Activated CD8-positive, alpha-beta memory T cell treated with anti-CD3 and anti-CD28 coated beads, Interleukin-2, amount 50 U/mL, for 24 hours (primary cell): ENCODE data around the gene KIF25.

Experiments used
- DNase-seq: peaks from one replicate; pipeline ENCODE4 v3.0.0-alpha.2; 2020; ENCODE audit errors: extremely low read depth

Gene KIF25

GRCh38 chr6:168016721-168017525 lies 19.5 kb downstream of the KIF25 start:
- DNase-seq: no peak

- DNase-seq: no peak
These were observed 20.2 kb downstream of the KIF25 start for GRCh38 chr6:168017629-168018028.

- no peak for DNase-seq
These were observed 21.2 kb downstream of the KIF25 start for GRCh38 chr6:168018664-168019063.

- no peak for DNase-seq
These were observed 22.8 kb downstream of the KIF25 start for GRCh38 chr6:168020242-168020641.

GRCh38 chr6:168021581-168021980 lies 24.1 kb downstream of the KIF25 start:
- DNase-seq: no peak

GRCh38 chr6:168022488-168023321 lies 25.2 kb downstream of the KIF25 start:
- DNase-seq: no peak

- DNase-seq: no peak
These were observed 27.6 kb downstream of the KIF25 start for GRCh38 chr6:168024951-168025510.

- no peak for DNase-seq
These were observed 28.6 kb downstream of the KIF25 start for GRCh38 chr6:168025831-168026710.

- DNase-seq: no peak
These were observed 29.5 kb downstream of the KIF25 start for GRCh38 chr6:168026925-168027324.

- no peak for DNase-seq
These were observed 30.1 kb downstream of the KIF25 start for GRCh38 chr6:168027521-168027920.

- no peak for DNase-seq
These were observed 30.7 kb downstream of the KIF25 start for GRCh38 chr6:168028181-168028580.

GRCh38 chr6:168029459-168030217 lies 32.2 kb downstream of the KIF25 start:
- no peak for DNase-seq

GRCh38 chr6:168030218-168030746 lies 32.8 kb downstream of the KIF25 start:
- DNase-seq: no peak

- DNase-seq: no peak
These were observed 33.4 kb downstream of the KIF25 start for GRCh38 chr6:168030908-168031307.

- DNase-seq: no peak
These were observed 34.0 kb downstream of the KIF25 start for GRCh38 chr6:168031411-168031971.

- no peak for DNase-seq
These were observed 34.7 kb downstream of the KIF25 start for GRCh38 chr6:168032005-168032760.

- DNase-seq: no peak
These were observed 36.3 kb downstream of the KIF25 start for GRCh38 chr6:168033791-168034190.

- DNase-seq: no peak
These were observed 37.1 kb downstream of the KIF25 start for GRCh38 chr6:168034537-168034936.

GRCh38 chr6:168035098-168035660 lies 37.7 kb downstream of the KIF25 start:
- no peak for DNase-seq
